NCI-H526 treated with DMSO at 0.1 percent for 48 hours (cell line): ENCODE measurements around the gene RHOG.
A peak's percentile ranks its signal among the peaks of the same experiment; 100 is the strongest.
"Not testable (repeated sequence)": the region's sequence is repeated elsewhere in the genome, so short reads cannot be mapped to it uniquely, and the experiment has no call there.

Source experiments
- DNase-seq: peaks from one replicate; lab custom pipeline; 2025; lab: John Stamatoyannopoulos, UW

The RHOG gene

GRCh38 chr11:3834349-3834663 lies 6.5 kb downstream of the RHOG start:
- DNase-seq, result no peak

- DNase-seq, result no peak
Observed at GRCh38 chr11:3833449-3833848, 7.3 kb downstream of the RHOG start.

- no peak for DNase-seq
Observed at GRCh38 chr11:3832816-3833215, 7.9 kb downstream of the RHOG start.

GRCh38 chr11:3831378-3832239 lies 9.2 kb downstream of the RHOG start:
- peak; percentile 75 for DNase-seq

DNA sequence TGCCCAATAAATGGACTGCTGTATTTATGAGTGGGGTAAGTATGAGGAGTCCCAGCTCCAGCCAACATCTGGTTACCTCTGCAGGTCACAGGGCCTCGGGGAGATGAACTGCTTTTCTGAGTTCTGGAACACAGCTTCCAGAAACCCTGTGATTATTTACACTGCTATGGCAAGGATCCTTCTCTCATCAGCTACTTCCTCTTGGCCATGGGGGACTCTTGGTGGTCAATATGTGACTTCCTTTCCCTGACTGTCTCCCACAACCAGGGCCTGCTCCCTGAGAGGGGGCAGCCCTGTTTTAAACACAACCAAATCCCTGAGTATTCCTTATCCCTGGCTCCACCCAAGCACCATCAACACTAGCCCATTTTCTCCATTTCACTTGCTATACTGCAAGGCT lies 10.0 kb downstream of the RHOG start:
- DNase-seq, result no peak

DNA sequence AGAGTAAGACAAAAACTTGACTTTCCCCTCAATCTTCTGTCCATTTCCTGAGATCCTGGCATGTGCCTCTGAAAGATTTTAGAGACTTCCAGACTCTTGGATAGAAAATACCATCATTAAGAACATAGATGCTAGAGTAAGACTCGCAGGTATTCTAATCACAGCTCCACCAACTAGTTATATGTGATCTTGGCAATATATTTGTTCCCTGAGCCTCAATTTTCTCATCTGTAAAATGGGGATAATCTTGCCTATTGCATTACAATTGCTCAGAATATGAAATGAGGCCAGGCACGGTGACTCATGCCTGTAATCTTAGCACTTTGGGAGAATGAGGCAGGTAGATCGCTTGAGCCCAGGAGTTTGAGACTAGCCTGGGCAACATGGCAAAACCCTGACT lies 10.7 kb downstream of the RHOG start:
- DNase-seq, result no peak

DNA sequence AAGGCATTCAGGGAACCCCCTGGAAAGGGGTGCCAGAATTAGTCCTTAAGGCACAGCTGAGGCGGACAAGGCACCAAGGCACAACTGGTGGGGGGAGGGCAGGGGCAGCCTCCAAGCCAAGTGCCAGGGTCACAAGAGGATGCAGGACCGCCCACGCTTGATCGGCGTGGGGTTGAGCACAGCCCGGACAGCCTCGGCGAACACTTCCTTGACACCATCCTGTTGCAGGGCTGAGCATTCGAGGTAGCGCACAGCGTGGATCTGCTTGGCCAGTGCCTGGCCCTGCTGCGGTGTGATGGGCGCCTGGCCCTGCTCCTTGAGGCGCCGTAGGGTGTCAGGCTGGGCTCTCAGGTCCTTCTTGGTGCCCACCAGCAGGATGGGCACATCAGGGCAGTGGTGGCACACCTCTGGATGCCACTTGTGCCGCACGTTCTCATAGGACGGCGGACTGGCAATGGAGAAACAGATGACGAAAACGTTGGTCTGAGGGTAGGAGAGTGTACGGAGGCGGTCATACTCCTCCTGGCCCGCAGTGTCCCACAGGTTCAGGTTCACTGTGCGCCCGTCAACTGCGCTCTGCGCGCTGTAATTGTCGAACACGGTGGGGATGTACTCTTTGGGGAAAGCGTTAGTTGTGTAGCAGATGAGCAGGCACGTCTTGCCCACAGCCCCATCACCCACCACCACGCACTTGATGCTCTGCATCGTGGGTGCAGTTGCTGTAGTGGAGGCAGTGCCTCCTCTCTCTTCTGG lies 13.1 kb downstream of the RHOG start:
- DNase-seq, result no peak

- DNase-seq, result no peak
Observed at GRCh38 chr11:3826721-3827120, 14.0 kb downstream of the RHOG start.

- DNase-seq, result no peak
Observed at GRCh38 chr11:3825473-3826154, 15.1 kb downstream of the RHOG start.

DNA sequence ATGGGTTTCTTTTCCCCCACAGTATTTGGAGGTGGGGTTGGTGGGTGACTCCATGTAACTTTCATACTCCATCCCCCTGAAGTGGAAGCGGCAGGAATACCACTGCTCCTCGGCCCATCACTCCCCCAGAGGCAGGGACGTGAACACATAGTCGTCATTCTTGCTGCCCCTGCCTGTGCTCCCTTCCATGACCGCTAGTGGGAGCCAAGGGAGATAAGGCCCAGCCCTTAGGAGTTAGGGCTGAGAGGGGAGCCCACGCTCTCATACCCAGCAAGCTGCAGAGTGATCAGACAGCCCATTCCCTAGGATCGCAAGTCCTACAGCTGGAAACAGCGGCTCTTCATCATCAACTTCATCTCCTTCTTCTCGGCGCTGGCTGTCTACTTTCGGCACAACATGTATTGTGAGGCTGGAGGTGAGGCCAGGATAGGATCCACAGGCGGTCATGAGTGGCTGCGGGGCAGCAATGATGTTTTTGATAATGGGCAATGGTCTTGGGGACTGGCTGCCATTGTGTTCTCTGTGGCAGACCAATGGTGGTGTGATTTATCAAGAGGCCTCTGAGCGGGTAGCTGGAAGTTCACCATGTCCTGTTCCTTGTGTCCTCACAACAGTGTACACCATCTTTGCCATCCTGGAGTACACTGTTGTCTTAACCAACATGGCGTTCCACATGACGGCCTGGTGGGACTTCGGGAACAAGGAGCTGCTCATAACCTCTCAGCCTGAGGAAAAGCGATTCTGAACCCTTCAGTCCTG lies 15.9 kb downstream of the RHOG start:
- peak; percentile 19 for DNase-seq

DNA sequence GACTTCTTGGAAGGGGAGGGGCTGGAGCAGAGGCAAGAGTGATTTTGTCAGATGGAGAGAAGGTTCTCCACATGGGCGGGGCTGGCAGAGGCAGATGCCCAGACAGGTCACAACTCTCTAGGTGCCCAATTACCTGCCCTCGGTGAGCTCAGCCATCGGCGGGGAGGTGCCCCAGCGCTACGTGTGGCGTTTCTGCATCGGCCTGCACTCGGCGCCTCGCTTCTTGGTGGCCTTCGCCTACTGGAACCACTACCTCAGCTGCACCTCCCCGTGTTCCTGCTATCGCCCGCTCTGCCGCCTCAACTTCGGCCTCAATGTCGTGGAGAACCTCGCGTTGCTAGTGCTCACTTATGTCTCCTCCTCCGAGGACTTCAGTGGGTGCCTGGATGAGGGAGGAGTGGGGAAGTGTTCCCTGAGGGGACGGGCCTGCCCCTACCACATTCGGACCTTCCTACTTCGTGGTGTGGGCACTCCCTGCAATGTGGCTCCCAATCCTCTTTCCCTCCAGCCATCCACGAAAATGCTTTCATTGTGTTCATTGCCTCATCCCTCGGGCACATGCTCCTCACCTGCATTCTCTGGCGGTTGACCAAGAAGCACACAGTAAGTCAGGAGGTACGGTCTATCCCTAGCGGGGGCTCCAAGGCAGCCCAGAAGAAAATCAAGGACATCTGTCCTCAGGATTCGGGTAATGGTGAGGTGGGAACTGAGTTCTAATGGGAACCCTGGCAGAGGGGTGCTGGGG lies 16.8 kb downstream of the RHOG start:
- DNase-seq, result no peak

- no peak for DNase-seq
Observed at GRCh38 chr11:3823303-3823702, 17.5 kb downstream of the RHOG start.

GRCh38 chr11:3822312-3822711 lies 18.4 kb downstream of the RHOG start:
- DNase-seq, result no peak

GRCh38 chr11:3820971-3821370 lies 19.8 kb downstream of the RHOG start:
- no peak for DNase-seq

GRCh38 chr11:3817181-3817800 lies 23.5 kb downstream of the RHOG start:
- DNase-seq, result no peak

DNA sequence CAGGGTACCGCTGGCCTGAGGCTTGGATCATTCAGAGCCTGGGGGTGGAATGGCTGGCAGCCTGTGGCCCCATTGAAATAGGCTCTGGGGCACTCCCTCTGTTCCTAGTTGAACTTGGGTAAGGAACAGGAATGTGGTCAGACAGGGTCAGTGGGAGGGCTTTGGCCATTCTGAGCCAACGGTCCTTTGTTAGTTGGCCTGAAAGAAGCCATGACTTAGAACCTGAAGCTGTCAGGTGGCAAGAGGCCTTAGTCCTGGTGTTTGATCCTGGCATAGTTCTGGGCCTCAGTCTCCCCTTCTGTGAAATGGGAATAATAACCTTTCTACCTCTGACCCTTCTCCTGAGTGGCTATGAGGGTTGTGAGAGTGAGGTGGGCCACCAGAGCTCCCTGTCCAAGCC lies 24.1 kb downstream of the RHOG start:
- no peak for DNase-seq

- no peak for DNase-seq
Observed at GRCh38 chr11:3815845-3816244, 24.9 kb downstream of the RHOG start.

DNA sequence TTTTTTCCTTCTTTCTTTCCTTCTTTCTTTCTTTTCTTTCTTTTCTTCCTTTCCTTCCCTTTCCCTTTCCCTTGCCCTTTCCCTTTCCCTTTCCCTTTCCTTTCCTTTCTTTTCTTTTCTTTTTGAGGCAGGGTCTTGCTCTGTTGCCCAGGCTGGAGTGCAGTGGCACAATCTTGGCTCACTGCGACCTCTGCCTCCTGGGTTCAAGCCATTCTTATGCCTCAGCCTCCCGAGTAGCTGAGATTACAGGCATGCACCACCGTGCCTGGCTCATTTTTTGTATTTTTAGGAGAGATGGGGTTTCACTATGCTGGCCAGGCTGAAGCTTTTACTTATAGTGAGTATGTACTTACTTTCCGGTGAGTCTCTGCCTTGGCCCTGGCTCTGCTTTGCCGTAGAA lies 25.9 kb downstream of the RHOG start:
- not testable (repeated sequence) for DNase-seq

DNA sequence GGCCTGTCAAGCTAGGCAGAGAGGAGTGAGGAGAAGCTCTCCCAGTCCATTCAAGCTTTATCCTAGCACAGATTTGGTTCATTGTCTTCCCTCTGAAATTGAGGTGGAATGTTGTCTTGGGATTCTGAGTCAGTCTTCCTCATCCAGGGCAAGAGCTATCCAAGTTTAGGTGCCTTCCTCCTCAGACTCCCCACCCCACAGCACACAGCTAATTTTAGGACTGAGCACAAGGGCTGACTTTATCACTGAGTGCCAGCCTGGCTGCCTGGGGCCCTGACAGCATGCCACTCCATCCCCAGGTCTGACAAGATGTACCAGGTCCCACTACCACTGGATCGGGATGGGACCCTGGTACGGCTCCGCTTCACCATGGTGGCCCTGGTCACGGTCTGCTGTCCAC lies 29.8 kb downstream of the RHOG start:
- DNase-seq, result no peak

- DNase-seq, result no peak
Observed at GRCh38 chr11:3810446-3810845, 30.3 kb downstream of the RHOG start.

DNA sequence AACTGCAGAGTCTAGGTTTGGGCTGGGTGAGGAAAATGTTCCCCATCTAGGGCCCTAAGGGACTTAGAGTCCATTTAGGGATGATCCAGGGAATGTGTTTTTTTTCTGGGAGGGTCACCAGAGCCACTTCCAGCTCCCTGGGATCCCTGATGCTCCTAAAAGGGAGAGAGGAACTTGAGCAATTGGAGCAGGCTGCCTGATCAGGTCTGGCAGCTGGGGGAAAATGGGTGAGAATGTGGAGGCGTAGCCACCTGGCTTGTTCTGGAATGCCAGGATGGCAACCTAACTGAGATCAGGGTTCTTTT lies 31.2 kb downstream of the RHOG start:
- no peak for DNase-seq
